Measurements from ENCODE around the gene EPS8L2.

- TF ChIP-seq CTCF (IDR thresholded peaks at IDR 0.05) (no peak), POLR2A (IDR thresholded peaks at IDR 0.05) (no peak)
These were observed 66.7 kb downstream of the EPS8L2 start for GRCh38 chr11:772429-773390.

All from esophagus squamous epithelium (tissue), 4 donors.